GM19239 (cell line): ENCODE measurements around the gene TMEM72.

ENCODE experiments used
- DNase-seq: peaks from one replicate; pipeline ENCODE4 v3.0.0; 2011; ENCODE audit warnings: low spot score; ENCODE audit not compliant: insufficient read length
- FAIRE-seq: peaks from 2 replicates; lab custom pipeline; 2011; peaks lifted over from hg19 to GRCh38; lab: Jason Lieb, UNC

Gene TMEM72

GRCh38 chr10:44914891-44915290 lies 3.8 kb downstream of the TMEM72 start:
- FAIRE-seq (no peak), DNase-seq (no peak)

GRCh38 chr10:44916429-44916828 lies 5.3 kb downstream of the TMEM72 start:
- FAIRE-seq = no peak
- DNase-seq = no peak

- DNase-seq = no peak
- FAIRE-seq = no peak
These were observed 6.7 kb downstream of the TMEM72 start for GRCh38 chr10:44917848-44918247.

GRCh38 chr10:44920252-44920651 lies 9.1 kb downstream of the TMEM72 start:
- no peak for DNase-seq
- no peak for FAIRE-seq

- no peak for DNase-seq
- FAIRE-seq = no peak
These were observed 9.9 kb downstream of the TMEM72 start for GRCh38 chr10:44921061-44921460.

- FAIRE-seq (no peak), DNase-seq (no peak)
These were observed 10.4 kb downstream of the TMEM72 start for GRCh38 chr10:44921506-44921905.

GRCh38 chr10:44922021-44922420 lies 10.9 kb downstream of the TMEM72 start:
- DNase-seq (no peak), FAIRE-seq (no peak)

GRCh38 chr10:44922796-44923545 lies 11.8 kb downstream of the TMEM72 start:
- FAIRE-seq (no peak), DNase-seq (no peak)

- no peak for FAIRE-seq
These were observed 12.5 kb downstream of the TMEM72 start for GRCh38 chr10:44923611-44924010.

GRCh38 chr10:44924261-44925040 lies 13.3 kb downstream of the TMEM72 start:
- DNase-seq = no peak
- FAIRE-seq = no peak

More at GRCh38 chr10:44923611-44924010, 12.5 kb downstream of the TMEM72 start:
- DNase-seq = no peak

- no peak for FAIRE-seq
- no peak for DNase-seq
These were observed 14.1 kb downstream of the TMEM72 start for GRCh38 chr10:44925224-44925623.

- DNase-seq (no peak), FAIRE-seq (no peak)
These were observed 14.9 kb downstream of the TMEM72 start for GRCh38 chr10:44925811-44926750.

- DNase-seq (no peak), FAIRE-seq (no peak)
These were observed 15.7 kb downstream of the TMEM72 start for GRCh38 chr10:44926751-44927351.

GRCh38 chr10:44927352-44927751 lies 16.2 kb downstream of the TMEM72 start:
- FAIRE-seq (no peak), DNase-seq (no peak)

- FAIRE-seq = no peak
- no peak for DNase-seq
These were observed 17.3 kb downstream of the TMEM72 start for GRCh38 chr10:44928462-44928861.

- DNase-seq (no peak), FAIRE-seq (no peak)
These were observed 18.5 kb downstream of the TMEM72 start for GRCh38 chr10:44929356-44930255.

GRCh38 chr10:44930904-44931620 lies 19.9 kb downstream of the TMEM72 start:
- no peak for FAIRE-seq

More at GRCh38 chr10:44930904-44931620, 19.9 kb downstream of the TMEM72 start:
- no peak for DNase-seq
